ENCODE results near the gene MAPK11.
A peak's percentile ranks its signal among the peaks of the same experiment; 100 is the strongest.

MAPK11 gene

GRCh38 chr22:50250555-50251476 is 19.4 kb downstream of the MAPK11 start, which contains the start of gene HDAC10:
Gene HDAC10, minus strand, starts transcription at chr22:50251265. Its CDS starts 233 bp downstream, at chr22:50251032.
- H3K9me2 ChIP-seq (replicated peaks; ENCODE audit: low read depth, low read length) = no peaks in the 10 kb centered on the region
- H3K4me1 ChIP-seq (ENCODE audit: insufficient read depth, low read length, poor library complexity, severe bottlenecking) = peaks cover 21% of the 10 kb centered on the region
- no peaks in the 10 kb centered on the region for H3K9me3 ChIP-seq (ENCODE audit: insufficient read depth, low read depth, low read length)
- peak within 1 kb of the TSS; percentile 94 for H3K9ac ChIP-seq (ENCODE audit: low read depth, low read length, poor library complexity, severe bottlenecking)
- TF ChIP-seq EZH2phosphoT487 (IDR thresholded peaks at IDR 0.05; ENCODE audit: borderline replicate concordance) = no peak
- no peak for TF ChIP-seq CTCF (conservative IDR thresholded peaks at IDR 0.05; ENCODE audit: low read length)
- H3K79me2 ChIP-seq (ENCODE audit: insufficient read depth, low read length) = peaks cover 22% of the 10 kb centered on the region; the same call in 1 of the 2 replicates
- H4K20me1 ChIP-seq (ENCODE audit: insufficient read depth, low read length, poor library complexity, severe bottlenecking) = peaks cover 21% of the 10 kb centered on the region
- no peaks in the 10 kb centered on the region for H3K27me3 ChIP-seq (ENCODE audit: insufficient read depth, low read length, poor library complexity, severe bottlenecking)
- no peaks in the 10 kb centered on the region for H3K36me3 ChIP-seq (ENCODE audit: insufficient read depth, low read length)
- H2AFZ ChIP-seq (ENCODE audit: low read length) = peak within 1 kb of the TSS; percentile 95
- H3K4me3 ChIP-seq (ENCODE audit: low read length, poor library complexity, severe bottlenecking) = peak within 1 kb of the TSS; percentile 90
- H3F3A ChIP-seq (ENCODE audit: low read depth) = no peaks in the 10 kb centered on the region
- peak within 1 kb of the TSS; percentile 94 for H3K4me2 ChIP-seq (ENCODE audit: low read depth, low read length, poor library complexity, severe bottlenecking)

GRCh38 chr22:50250249-50250554 is 20.0 kb downstream of the MAPK11 start:
- no peaks in the 10 kb centered on the region for H3K9me3 ChIP-seq (ENCODE audit: insufficient read depth, low read depth, low read length)
- H3K79me2 ChIP-seq (ENCODE audit: insufficient read depth, low read length) = peaks cover 27% of the 10 kb centered on the region; the same call in 1 of the 2 replicates
- peaks cover 26% of the 10 kb centered on the region for H4K20me1 ChIP-seq (ENCODE audit: insufficient read depth, low read length, poor library complexity, severe bottlenecking)
- H3K4me2 ChIP-seq (ENCODE audit: low read depth, low read length, poor library complexity, severe bottlenecking) = peak overlapping the region; percentile 94
- peaks cover 23% of the 10 kb centered on the region for H3K4me1 ChIP-seq (ENCODE audit: insufficient read depth, low read length, poor library complexity, severe bottlenecking)
- peak overlapping the region; percentile 90 for H3K4me3 ChIP-seq (ENCODE audit: low read length, poor library complexity, severe bottlenecking)
- H3K27me3 ChIP-seq (ENCODE audit: insufficient read depth, low read length, poor library complexity, severe bottlenecking) = no peaks in the 10 kb centered on the region
- no peak overlapping the region for H2AFZ ChIP-seq (ENCODE audit: low read length)
- H3K36me3 ChIP-seq (ENCODE audit: insufficient read depth, low read length) = no peaks in the 10 kb centered on the region
- H3K9me2 ChIP-seq (replicated peaks; ENCODE audit: low read depth, low read length) = no peaks in the 10 kb centered on the region
- TF ChIP-seq CTCF (conservative IDR thresholded peaks at IDR 0.05; ENCODE audit: low read length) (no peak), EZH2phosphoT487 (IDR thresholded peaks at IDR 0.05; ENCODE audit: borderline replicate concordance) (no peak)
- H3F3A ChIP-seq (ENCODE audit: low read depth) = no peaks in the 10 kb centered on the region
- peak overlapping the region; percentile 94 for H3K9ac ChIP-seq (ENCODE audit: low read depth, low read length, poor library complexity, severe bottlenecking)

GRCh38 chr22:50249341-50250248 is 20.6 kb downstream of the MAPK11 start:
- Histone ChIP-seq H3K79me2 (ENCODE audit: insufficient read depth, low read length) (peaks cover 27% of the 10 kb centered on the region; the same call in 1 of the 2 replicates), H3K4me2 (ENCODE audit: low read depth, low read length, poor library complexity, severe bottlenecking) (peak overlapping the region; percentile 94), H3K36me3 (ENCODE audit: insufficient read depth, low read length) (no peaks in the 10 kb centered on the region), H4K20me1 (ENCODE audit: insufficient read depth, low read length, poor library complexity, severe bottlenecking) (peaks cover 26% of the 10 kb centered on the region), H2AFZ (ENCODE audit: low read length) (no peak overlapping the region), H3K4me1 (ENCODE audit: insufficient read depth, low read length, poor library complexity, severe bottlenecking) (peaks cover 23% of the 10 kb centered on the region), H3K9me3 (ENCODE audit: insufficient read depth, low read depth, low read length) (no peaks in the 10 kb centered on the region), H3K27me3 (ENCODE audit: insufficient read depth, low read length, poor library complexity, severe bottlenecking) (no peaks in the 10 kb centered on the region), H3K9me2 (replicated peaks; ENCODE audit: low read depth, low read length) (no peaks in the 10 kb centered on the region), H3F3A (ENCODE audit: low read depth) (no peaks in the 10 kb centered on the region), H3K4me3 (ENCODE audit: low read length, poor library complexity, severe bottlenecking) (peak overlapping the region; percentile 90), H3K9ac (ENCODE audit: low read depth, low read length, poor library complexity, severe bottlenecking) (peak overlapping the region; percentile 94)
- TF ChIP-seq EZH2phosphoT487 (IDR thresholded peaks at IDR 0.05; ENCODE audit: borderline replicate concordance) (no peak), CTCF (conservative IDR thresholded peaks at IDR 0.05; ENCODE audit: low read length) (no peak)
